ENCODE results near the gene MED13L.

MED13L gene

DNA sequence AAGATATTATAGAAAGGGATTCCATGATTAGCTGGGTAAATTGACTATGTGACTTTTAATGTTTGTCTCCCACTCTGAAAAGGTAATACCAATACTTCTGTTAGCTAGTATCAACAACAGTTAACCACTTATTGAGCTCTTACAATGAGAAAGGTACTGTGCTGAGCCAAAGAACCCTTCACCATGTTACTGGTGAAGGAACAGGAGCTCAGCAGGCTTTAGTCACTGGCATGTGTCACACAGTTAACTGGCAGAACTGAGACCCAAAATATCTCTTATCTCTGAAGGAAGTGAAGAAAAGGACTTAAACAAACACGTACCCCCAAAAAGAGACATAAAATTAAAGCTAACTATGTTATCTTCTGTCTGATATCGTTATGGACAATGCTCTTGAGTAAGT is 170.6 kb downstream of the MED13L start:
- Histone ChIP-seq H3K9me3 (ENCODE audit: control insufficient read depth, insufficient read depth, low read length) (no peaks in the 10 kb centered on the region), H3K9ac (ENCODE audit: low read depth, low read length) (no peak overlapping the region), H3K27ac (ENCODE audit: low read depth, low read length) (no peak overlapping the region), H3K27me3 (ENCODE audit: control insufficient read depth, insufficient read depth, low read length) (no peaks in the 10 kb centered on the region), H3K4me3 (ENCODE audit: low read depth, low read length) (no peak overlapping the region), H3K4me1 (ENCODE audit: control insufficient read depth, insufficient read depth, low read length) (peaks cover 7% of the 10 kb centered on the region), H3K36me3 (ENCODE audit: control insufficient read depth, insufficient read depth, low read length) (no peaks in the 10 kb centered on the region)

DNA sequence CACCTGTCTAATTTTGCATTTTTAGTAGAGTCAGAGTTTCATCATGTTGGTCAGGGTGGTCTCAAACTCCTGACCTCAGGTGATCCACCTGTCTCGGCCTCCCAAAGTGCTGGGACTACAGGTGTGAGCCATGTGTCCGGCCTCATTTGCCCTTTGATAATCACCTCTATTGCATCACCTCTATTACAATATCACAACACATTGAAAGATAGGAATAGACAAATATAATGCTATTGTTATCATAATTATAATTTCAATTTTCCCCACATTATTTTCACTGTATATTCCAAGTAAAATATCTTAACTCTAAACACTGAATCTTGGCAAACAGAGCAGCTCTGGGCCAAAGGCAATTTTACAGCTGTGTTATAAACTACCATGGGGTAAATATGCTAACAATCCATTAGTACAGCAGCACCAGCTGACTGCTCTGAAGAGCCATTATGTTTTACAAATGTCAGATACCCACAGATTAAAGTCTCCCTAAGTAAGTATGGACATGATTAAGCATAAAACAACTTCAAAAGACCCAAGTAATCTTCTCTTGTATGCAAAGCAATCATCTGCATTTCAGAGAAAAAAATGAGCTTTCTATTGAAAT is 173.2 kb downstream of the MED13L start:
- H3K36me3 ChIP-seq (ENCODE audit: control insufficient read depth, insufficient read depth, low read length): no peaks in the 10 kb centered on the region
- no peak overlapping the region for H3K4me3 ChIP-seq (ENCODE audit: low read depth, low read length)
- no peaks in the 10 kb centered on the region for H3K27me3 ChIP-seq (ENCODE audit: control insufficient read depth, insufficient read depth, low read length)
- H3K27ac ChIP-seq (ENCODE audit: low read depth, low read length): no peak overlapping the region
- H3K9ac ChIP-seq (ENCODE audit: low read depth, low read length): no peak overlapping the region
- H3K4me1 ChIP-seq (ENCODE audit: control insufficient read depth, insufficient read depth, low read length): peaks cover 3% of the 10 kb centered on the region; the same call in 1 of the 2 replicates
- no peaks in the 10 kb centered on the region for H3K9me3 ChIP-seq (ENCODE audit: control insufficient read depth, insufficient read depth, low read length)

DNA sequence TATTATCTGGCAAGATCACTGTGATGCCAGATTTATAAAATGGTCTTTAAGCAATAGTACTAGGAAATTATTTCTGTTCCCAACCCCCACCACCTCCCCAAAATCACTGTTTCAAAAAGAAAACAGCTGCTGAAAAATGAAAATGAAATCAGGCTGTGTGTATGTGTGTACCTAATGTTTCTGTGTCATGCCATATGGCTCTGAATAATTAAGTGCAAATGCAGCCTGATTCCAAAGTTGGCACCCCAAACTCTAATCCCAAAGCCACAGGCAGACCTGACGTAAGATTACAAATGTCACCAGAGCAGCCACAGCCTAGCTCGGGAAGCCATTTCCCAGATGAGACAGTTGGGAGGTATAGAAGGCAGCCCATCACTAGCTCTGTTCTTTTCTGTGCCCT is 175.5 kb downstream of the MED13L start:
- H3K9me3 ChIP-seq (ENCODE audit: control insufficient read depth, insufficient read depth, low read length): no peaks in the 10 kb centered on the region
- H3K36me3 ChIP-seq (ENCODE audit: control insufficient read depth, insufficient read depth, low read length): no peaks in the 10 kb centered on the region
- H3K27me3 ChIP-seq (ENCODE audit: control insufficient read depth, insufficient read depth, low read length): no peaks in the 10 kb centered on the region
- H3K27ac ChIP-seq (ENCODE audit: low read depth, low read length): no peak overlapping the region
- H3K4me1 ChIP-seq (ENCODE audit: control insufficient read depth, insufficient read depth, low read length): peaks cover 3% of the 10 kb centered on the region; the same call in 1 of the 2 replicates
- H3K9ac ChIP-seq (ENCODE audit: low read depth, low read length): no peak overlapping the region
- no peak overlapping the region for H3K4me3 ChIP-seq (ENCODE audit: low read depth, low read length)

DNA sequence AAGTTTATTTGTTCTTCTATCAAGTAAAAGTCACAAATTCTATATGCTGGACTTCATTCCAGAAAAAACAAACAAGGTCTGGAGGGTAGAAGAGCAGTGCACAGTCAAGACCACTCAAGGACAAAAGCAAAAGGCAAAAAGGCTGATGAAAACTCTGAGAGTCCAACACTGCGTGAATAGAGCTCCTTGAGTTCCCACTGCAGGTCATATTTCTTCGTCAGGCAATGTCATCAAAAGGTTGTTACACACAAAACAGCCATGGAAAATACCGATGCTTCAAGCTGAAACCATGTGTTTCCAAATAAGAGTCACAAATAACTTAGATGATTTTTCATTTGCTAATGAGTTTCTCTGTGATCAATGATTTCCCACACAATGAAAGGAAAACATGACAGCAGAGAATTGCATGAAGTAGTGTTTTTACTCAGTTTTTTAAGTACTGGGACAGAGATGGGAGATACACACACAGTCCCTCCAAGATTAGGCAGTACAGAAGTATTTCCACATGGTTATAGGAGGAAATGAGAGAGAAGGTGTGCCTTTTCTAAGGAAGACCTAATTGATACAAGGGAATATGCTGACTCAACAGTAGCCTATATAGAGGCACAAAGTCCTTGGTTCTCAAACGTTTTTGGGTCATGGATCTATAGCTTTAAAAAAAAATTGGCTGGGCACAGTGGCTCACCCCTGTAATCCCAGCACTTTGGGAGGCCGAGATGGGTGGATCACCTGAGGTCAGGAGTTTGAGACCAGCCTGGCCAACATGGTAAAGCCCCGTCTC is 177.7 kb downstream of the MED13L start:
- Histone ChIP-seq H3K27me3 (ENCODE audit: control insufficient read depth, insufficient read depth, low read length) (no peaks in the 10 kb centered on the region), H3K9me3 (ENCODE audit: control insufficient read depth, insufficient read depth, low read length) (no peaks in the 10 kb centered on the region)

DNA sequence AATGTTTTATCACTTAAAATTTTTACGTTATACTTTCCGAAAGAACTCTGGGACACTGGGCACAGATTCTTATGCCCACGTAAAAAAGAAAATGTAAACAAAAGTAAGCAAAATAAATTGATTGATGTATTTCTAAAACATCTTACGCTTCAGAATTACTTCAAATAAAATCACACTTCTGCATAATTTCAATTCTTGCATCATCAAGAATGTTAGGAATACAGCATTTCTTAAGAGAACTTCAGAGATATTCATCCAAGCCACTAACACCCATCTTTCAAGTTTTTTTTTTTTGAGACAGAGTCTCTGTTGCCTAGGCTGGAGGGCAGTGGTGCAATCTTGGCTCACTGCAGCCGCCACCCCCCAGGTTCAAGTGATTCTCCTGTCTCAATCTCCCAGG is 180.6 kb downstream of the MED13L start:
- Histone ChIP-seq H3K27me3 (ENCODE audit: control insufficient read depth, insufficient read depth, low read length) (no peaks in the 10 kb centered on the region), H3K9ac (ENCODE audit: low read depth, low read length) (no peak overlapping the region), H3K36me3 (ENCODE audit: control insufficient read depth, insufficient read depth, low read length) (no peaks in the 10 kb centered on the region), H3K9me3 (ENCODE audit: control insufficient read depth, insufficient read depth, low read length) (no peaks in the 10 kb centered on the region), H3K4me1 (ENCODE audit: control insufficient read depth, insufficient read depth, low read length) (peaks cover 3% of the 10 kb centered on the region; the same call in 1 of the 2 replicates), H3K4me3 (ENCODE audit: low read depth, low read length) (no peak overlapping the region), H3K27ac (ENCODE audit: low read depth, low read length) (no peak overlapping the region)

More for the DNA sequence above, 177.7 kb downstream of the MED13L start:
- H3K4me3 ChIP-seq (ENCODE audit: low read depth, low read length): no peak overlapping the region
- H3K4me1 ChIP-seq (ENCODE audit: control insufficient read depth, insufficient read depth, low read length): peaks cover 3% of the 10 kb centered on the region; the same call in 1 of the 2 replicates
- H3K27ac ChIP-seq (ENCODE audit: low read depth, low read length): no peak overlapping the region
- no peak overlapping the region for H3K9ac ChIP-seq (ENCODE audit: low read depth, low read length)
- no peaks in the 10 kb centered on the region for H3K36me3 ChIP-seq (ENCODE audit: control insufficient read depth, insufficient read depth, low read length)

DNA sequence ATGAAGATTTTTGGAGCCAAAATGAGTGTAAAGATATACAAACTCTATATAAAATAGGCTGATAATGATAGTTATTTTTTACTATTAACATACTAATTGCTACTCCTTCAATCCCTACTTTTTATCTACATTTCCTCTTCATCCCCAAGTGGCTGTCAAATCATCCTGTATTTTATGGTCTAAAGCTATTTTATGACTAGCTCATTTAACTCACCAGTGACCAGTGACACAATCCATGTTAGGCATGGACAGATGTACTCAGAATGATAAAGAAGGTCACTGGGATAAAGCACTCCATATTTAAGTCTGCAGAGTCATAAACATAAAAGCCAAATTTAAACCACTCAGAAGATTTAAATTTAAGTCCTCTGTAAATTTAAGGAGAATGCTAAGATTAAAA is 183.0 kb downstream of the MED13L start:
- Histone ChIP-seq H3K4me3 (ENCODE audit: low read depth, low read length) (no peak overlapping the region), H3K9ac (ENCODE audit: low read depth, low read length) (no peak overlapping the region), H3K4me1 (ENCODE audit: control insufficient read depth, insufficient read depth, low read length) (no peaks in the 10 kb centered on the region), H3K27me3 (ENCODE audit: control insufficient read depth, insufficient read depth, low read length) (no peaks in the 10 kb centered on the region), H3K36me3 (ENCODE audit: control insufficient read depth, insufficient read depth, low read length) (no peaks in the 10 kb centered on the region), H3K27ac (ENCODE audit: low read depth, low read length) (no peak overlapping the region), H3K9me3 (ENCODE audit: control insufficient read depth, insufficient read depth, low read length) (no peaks in the 10 kb centered on the region)

DNA sequence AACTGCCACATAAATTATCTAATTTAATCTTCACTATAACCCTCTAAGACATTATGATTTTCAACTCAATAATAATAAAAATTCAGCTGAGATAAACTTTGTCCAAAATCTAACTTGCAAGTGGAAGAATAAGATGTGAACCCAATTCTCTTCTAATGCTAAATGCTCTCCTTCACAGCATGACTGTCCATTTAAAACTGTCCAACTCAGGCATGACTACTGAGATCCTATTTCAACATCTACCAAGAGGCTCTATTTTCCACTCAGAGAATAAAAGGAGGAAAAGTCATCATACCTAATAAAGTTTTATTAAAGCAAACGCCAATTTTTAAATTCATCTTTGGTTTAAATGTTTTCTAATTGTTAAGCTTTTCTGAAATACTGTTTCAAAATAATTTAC is 183.6 kb downstream of the MED13L start:
- 0 out of 2 replicates have a peak, but pooled peaks cover under 1% of the 10 kb centered on the region for H3K4me1 ChIP-seq (ENCODE audit: control insufficient read depth, insufficient read depth, low read length)
- H3K27ac ChIP-seq (ENCODE audit: low read depth, low read length): no peak overlapping the region
- no peak overlapping the region for H3K4me3 ChIP-seq (ENCODE audit: low read depth, low read length)
- no peaks in the 10 kb centered on the region for H3K36me3 ChIP-seq (ENCODE audit: control insufficient read depth, insufficient read depth, low read length)
- H3K27me3 ChIP-seq (ENCODE audit: control insufficient read depth, insufficient read depth, low read length): no peaks in the 10 kb centered on the region
- no peak overlapping the region for H3K9ac ChIP-seq (ENCODE audit: low read depth, low read length)
- H3K9me3 ChIP-seq (ENCODE audit: control insufficient read depth, insufficient read depth, low read length): no peaks in the 10 kb centered on the region

DNA sequence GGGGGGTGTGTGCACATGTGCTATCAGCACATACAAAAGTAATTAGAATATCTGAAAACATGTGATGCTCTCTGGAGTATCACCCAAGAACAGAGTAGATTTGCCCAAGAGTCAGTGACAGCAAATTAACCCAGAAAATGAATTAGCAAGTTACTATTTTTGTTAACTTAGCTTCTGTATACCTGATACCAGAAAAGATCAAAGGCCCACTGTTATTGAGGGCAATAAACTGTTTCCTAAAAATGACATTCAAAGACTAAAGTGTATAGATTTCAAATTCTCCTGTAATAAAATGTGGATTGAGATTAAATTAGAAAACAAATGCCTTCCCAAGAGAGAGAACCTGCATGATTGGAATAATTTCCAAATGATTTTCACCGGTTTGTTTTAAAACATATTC is 184.7 kb downstream of the MED13L start:
- H3K4me3 ChIP-seq (ENCODE audit: low read depth, low read length): no peak overlapping the region
- no peaks in the 10 kb centered on the region for H3K36me3 ChIP-seq (ENCODE audit: control insufficient read depth, insufficient read depth, low read length)
- no peak overlapping the region for H3K27ac ChIP-seq (ENCODE audit: low read depth, low read length)
- no peaks in the 10 kb centered on the region for H3K9me3 ChIP-seq (ENCODE audit: control insufficient read depth, insufficient read depth, low read length)
- peaks cover 9% of the 10 kb centered on the region for H3K4me1 ChIP-seq (ENCODE audit: control insufficient read depth, insufficient read depth, low read length)
- H3K9ac ChIP-seq (ENCODE audit: low read depth, low read length): no peak overlapping the region
- H3K27me3 ChIP-seq (ENCODE audit: control insufficient read depth, insufficient read depth, low read length): no peaks in the 10 kb centered on the region

DNA sequence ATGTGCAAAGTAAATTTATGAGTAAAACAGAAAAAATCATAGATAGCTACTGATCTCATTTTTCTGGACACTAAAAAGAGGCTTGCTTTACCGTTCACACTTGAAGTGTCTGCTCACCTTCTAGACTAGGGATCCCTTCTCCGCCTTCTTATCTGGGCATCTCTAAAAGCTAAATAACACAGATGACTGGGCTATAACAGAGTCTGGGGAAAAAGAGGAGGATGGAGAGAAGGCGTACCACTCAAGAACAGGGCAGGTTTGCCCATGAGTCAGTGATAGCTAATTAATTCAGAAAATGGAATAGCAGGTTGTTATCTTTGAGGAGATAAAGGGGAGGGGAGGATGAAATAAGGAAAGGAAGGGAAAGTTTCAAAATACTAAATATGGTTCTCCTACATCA is 185.3 kb downstream of the MED13L start:
- H3K27me3 ChIP-seq (ENCODE audit: control insufficient read depth, insufficient read depth, low read length): no peaks in the 10 kb centered on the region

DNA sequence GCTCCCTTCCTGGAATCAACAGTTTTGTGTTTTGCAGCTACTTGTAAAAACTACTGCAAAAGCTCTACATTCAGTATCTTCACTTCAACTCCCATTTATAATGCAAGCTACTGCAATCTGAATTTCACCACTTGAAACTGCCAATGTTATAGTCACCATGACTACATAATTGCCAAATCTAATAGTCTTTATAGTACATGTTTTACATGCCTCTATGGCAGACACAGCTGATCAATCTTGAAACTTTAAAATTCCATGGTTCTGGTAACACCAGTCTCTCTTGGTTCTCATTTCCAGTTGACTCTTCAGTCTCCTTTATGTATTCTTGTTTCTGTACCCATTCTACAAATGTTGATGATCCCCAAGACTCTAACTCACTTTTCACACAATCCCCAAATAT is 185.9 kb downstream of the MED13L start:
- no peaks in the 10 kb centered on the region for H3K27me3 ChIP-seq (ENCODE audit: control insufficient read depth, insufficient read depth, low read length)
- no peak overlapping the region for H3K27ac ChIP-seq (ENCODE audit: low read depth, low read length)
- H3K36me3 ChIP-seq (ENCODE audit: control insufficient read depth, insufficient read depth, low read length): no peaks in the 10 kb centered on the region
- H3K4me3 ChIP-seq (ENCODE audit: low read depth, low read length): no peak overlapping the region
- H3K9ac ChIP-seq (ENCODE audit: low read depth, low read length): no peak overlapping the region
- H3K9me3 ChIP-seq (ENCODE audit: control insufficient read depth, insufficient read depth, low read length): no peaks in the 10 kb centered on the region
- peaks cover 15% of the 10 kb centered on the region for H3K4me1 ChIP-seq (ENCODE audit: control insufficient read depth, insufficient read depth, low read length)

More for the DNA sequence above, 185.3 kb downstream of the MED13L start:
- Histone ChIP-seq H3K4me1 (ENCODE audit: control insufficient read depth, insufficient read depth, low read length) (peaks cover 15% of the 10 kb centered on the region), H3K36me3 (ENCODE audit: control insufficient read depth, insufficient read depth, low read length) (no peaks in the 10 kb centered on the region), H3K27ac (ENCODE audit: low read depth, low read length) (no peak overlapping the region), H3K9me3 (ENCODE audit: control insufficient read depth, insufficient read depth, low read length) (no peaks in the 10 kb centered on the region), H3K9ac (ENCODE audit: low read depth, low read length) (no peak overlapping the region), H3K4me3 (ENCODE audit: low read depth, low read length) (no peak overlapping the region)

DNA sequence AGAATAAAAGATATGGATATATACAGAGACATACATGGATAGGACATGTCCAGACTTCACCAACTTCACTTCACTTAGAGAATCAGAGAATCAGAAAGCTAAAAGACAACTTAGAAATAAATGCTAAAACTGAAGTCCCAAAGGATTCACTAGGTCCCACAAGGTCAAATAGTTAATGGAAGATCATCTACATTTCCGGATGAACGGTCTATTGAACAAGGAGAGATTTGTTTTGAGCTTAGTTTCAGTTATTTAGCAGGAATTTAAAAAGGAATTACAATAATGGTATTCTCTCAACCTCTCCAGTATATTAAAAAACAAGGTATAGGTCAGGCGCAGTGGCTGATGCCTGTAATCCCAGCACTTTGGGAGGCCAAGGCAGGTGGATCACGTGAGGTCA is 187.0 kb downstream of the MED13L start:
- Histone ChIP-seq H3K9me3 (ENCODE audit: control insufficient read depth, insufficient read depth, low read length) (no peaks in the 10 kb centered on the region), H3K4me1 (ENCODE audit: control insufficient read depth, insufficient read depth, low read length) (peaks cover 15% of the 10 kb centered on the region), H3K27me3 (ENCODE audit: control insufficient read depth, insufficient read depth, low read length) (no peaks in the 10 kb centered on the region)

More for the DNA sequence above, 187.0 kb downstream of the MED13L start:
- H3K36me3 ChIP-seq (ENCODE audit: control insufficient read depth, insufficient read depth, low read length): no peaks in the 10 kb centered on the region
- H3K9ac ChIP-seq (ENCODE audit: low read depth, low read length): no peak overlapping the region
- H3K4me3 ChIP-seq (ENCODE audit: low read depth, low read length): no peak overlapping the region
- no peak overlapping the region for H3K27ac ChIP-seq (ENCODE audit: low read depth, low read length)

All from HUES48 (cell line).